Common myeloid progenitor, CD34-positive (primary cell): Measurements from ENCODE around the gene BTBD8.
"Not testable (repeated sequence)": the region's sequence is repeated elsewhere in the genome, so short reads cannot be mapped to it uniquely, and the experiment has no call there.

Source experiments
- CTCF ChIA-PET: fragments of 350-600 bp; sonication (Branson Sonifier 250); formaldehyde crosslinking; loops from one replicate; lab custom pipeline; 2021; ENCODE audit warnings: antibody characterized with exemption; lab: Charles Lee
- POLR2A ChIA-PET: fragments of 350-600 bp; sonication (Branson Sonifier 250); formaldehyde crosslinking; loops from one replicate; lab custom pipeline; 2021; ENCODE audit warnings: antibody characterized with exemption; lab: Charles Lee
- DNase-seq, 3 donors: peaks; one replicate each; pipeline versions ENCODE4 v3.0.0 to v3.0.0-alpha.2; 2013
- H3K27ac ChIP-seq, 2 experiments: 1 replicate in 1 of 2; 2 replicates in 1 of 2; pipeline ENCODE4 v1.7.0; 2013; ENCODE audit warnings: inconsistent platforms in 2 of 2, low read length in 2 of 2, mild to moderate bottlenecking in 2 of 2, low read depth in 1 of 2, moderate library complexity in 1 of 2; ENCODE audit not compliant: severe bottlenecking in 2 of 2, insufficient read depth in 1 of 2, poor library complexity in 1 of 2
- H3K27me3 ChIP-seq, 5 experiments: replicated peaks in 2 of 5; 1 replicate in 3 of 5; 2 replicates in 2 of 5; pipeline versions ENCODE4 v1.6.1 to v1.7.0; 2013; ENCODE audit warnings: low read length in 4 of 5, mild to moderate bottlenecking in 2 of 5, moderate library complexity in 2 of 5, inconsistent platforms in 1 of 5; ENCODE audit not compliant: insufficient read depth in 5 of 5, control insufficient read depth in 4 of 5
- H3K36me3 ChIP-seq, 4 experiments: 1 replicate in 2 of 4; 2 replicates in 2 of 4; pipeline versions ENCODE4 v1.6.1 to v1.7.0; 2013; ENCODE audit warnings: low read length in 3 of 4, control low read depth in 1 of 4, mild to moderate bottlenecking in 1 of 4; ENCODE audit not compliant: control insufficient read depth in 4 of 4, insufficient read depth in 4 of 4
- H3K4me1 ChIP-seq, 4 experiments: 1 replicate in 3 of 4; 2 replicates in 1 of 4; pipeline versions ENCODE4 v1.6.1 to v1.7.1; 2013; ENCODE audit warnings: low read length in 3 of 4, mild to moderate bottlenecking in 3 of 4, control low read depth in 1 of 4, inconsistent platforms in 1 of 4, moderate library complexity in 1 of 4; ENCODE audit not compliant: control insufficient read depth in 4 of 4, insufficient read depth in 4 of 4; ENCODE audit errors: control extremely low read depth in 1 of 4
- H3K4me3 ChIP-seq, 7 experiments: 1 replicate in 4 of 7; 2 replicates in 3 of 7; pipeline versions ENCODE4 v1.5.1 to v1.7.0; 2013; ENCODE audit warnings: mild to moderate bottlenecking in 7 of 7, low read length in 6 of 7, moderate library complexity in 6 of 7, inconsistent platforms in 2 of 7, low read depth in 2 of 7, control low read depth in 1 of 7; ENCODE audit not compliant: insufficient read depth in 4 of 7, control insufficient read depth in 1 of 7; ENCODE audit errors: extremely low read depth in 1 of 7
- H3K9me3 ChIP-seq, 5 experiments: 1 replicate in 4 of 5; 2 replicates in 1 of 5; pipeline versions ENCODE4 v1.6.1 to v1.7.1; 2013; ENCODE audit warnings: low read length in 4 of 5, mild to moderate bottlenecking in 2 of 5, inconsistent platforms in 1 of 5, low read depth in 1 of 5, moderate library complexity in 1 of 5; ENCODE audit not compliant: control insufficient read depth in 4 of 5, insufficient read depth in 2 of 5; ENCODE audit errors: control extremely low read depth in 1 of 5
- WGBS: methylation state at CpG from one replicate; pipeline ENCODE4 v1.1.5; 2013; ENCODE audit not compliant: insufficient coverage; 5-methylcytosine and 5-hydroxymethylcytosine counted together

Gene BTBD8

GRCh38 chr1:92075311-92075710 lies 4.8 kb upstream of the BTBD8 start, which contains the start of gene SETSIP:
Gene SETSIP, minus strand, starts transcription at chr1:92075411. Its CDS starts 0 bp downstream, at chr1:92075411.
- DNase-seq, result no peak
- CTCF ChIA-PET, result no interaction called here
- Histone ChIP-seq H3K9me3 (no peaks in the 10 kb centered on the region), H3K4me1 (peaks cover 0 to 5% (median 2%) of the 10 kb centered on the region in 4 experiments), H3K27ac (no peak within 1 kb of the TSS), H3K36me3 (no peaks in the 10 kb centered on the region), H3K27me3 (no peaks in the 10 kb centered on the region), H3K4me3 (no peak within 1 kb of the TSS)
- 100% methylated on average over 1 of the region's 3 CpGs for WGBS
- POLR2A ChIA-PET, result no interaction called here

- CTCF ChIA-PET, result no interaction called here
- Histone ChIP-seq H3K36me3 (no peaks in the 10 kb centered on the region), H3K4me3 (no peak overlapping the region), H3K4me1 (peaks cover 0 to 12% (median 6%) of the 10 kb centered on the region in 4 experiments), H3K9me3 (no peaks in the 10 kb centered on the region), H3K27ac (no peak overlapping the region), H3K27me3 (no peaks in the 10 kb centered on the region)
- POLR2A ChIA-PET, result no interaction called here
- 100% methylated on average over 2 of the region's 5 CpGs for WGBS
- DNase-seq, result no peak
Measured at GRCh38 chr1:92076363-92076762, 3.8 kb upstream of the BTBD8 start.

- H3K36me3 ChIP-seq, H3K4me3 ChIP-seq, H3K27ac ChIP-seq, H3K27me3 ChIP-seq, DNase-seq, POLR2A ChIA-PET, H3K9me3 ChIP-seq: not testable (repeated sequence)
- H3K4me1 ChIP-seq, result peaks cover 0 to 12% (median 6%) of the 10 kb centered on the region in 4 experiments
- WGBS, result 97% methylated on average over 8 of the region's 8 CpGs
- CTCF ChIA-PET, result interaction anchor here (0.9 kb wide), 1 partner anchor 16 kb away, joined by 4 read pairs; no protein-coding TSS in a partner anchor
Measured at GRCh38 chr1:92078077-92078476, 2.1 kb upstream of the BTBD8 start.

DNA sequence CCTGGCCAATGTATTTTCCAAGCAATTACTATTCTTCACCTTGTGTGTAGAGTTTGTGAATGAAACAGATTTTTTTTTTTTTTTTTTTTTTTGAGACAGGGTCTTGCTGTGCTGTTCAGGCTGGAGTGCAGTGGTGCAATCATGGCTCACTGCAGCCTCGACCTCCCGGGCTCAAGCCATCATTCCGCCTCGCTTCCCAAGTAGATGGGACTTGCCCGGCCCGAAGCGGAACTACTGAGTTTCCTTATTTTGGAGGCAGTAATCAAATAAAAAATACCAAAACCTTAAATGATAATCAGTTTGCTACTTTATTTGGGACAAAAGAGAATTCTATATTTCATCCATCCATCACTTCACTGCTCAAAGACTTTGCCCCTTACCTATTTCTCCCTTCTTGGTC lies 704 bp upstream of the BTBD8 start:
- CTCF ChIA-PET, result no interaction called here
- Histone ChIP-seq H3K27me3 (no peaks in the 10 kb centered on the region), H3K9me3 (peaks cover 0 to 1% (median under 1%) of the 10 kb centered on the region in 5 experiments), H3K4me1 (peaks cover 0 to 12% (median 6%) of the 10 kb centered on the region in 4 experiments), H3K27ac (no peak overlapping the region), H3K4me3 (peak overlapping the region in 4 of 7 experiments; percentile 67 to 96 (median 90)), H3K36me3 (no peaks in the 10 kb centered on the region)
- no peak for DNase-seq
- WGBS, result 93% methylated on average over 4 of the region's 7 CpGs
- POLR2A ChIA-PET, result no interaction called here

DNA sequence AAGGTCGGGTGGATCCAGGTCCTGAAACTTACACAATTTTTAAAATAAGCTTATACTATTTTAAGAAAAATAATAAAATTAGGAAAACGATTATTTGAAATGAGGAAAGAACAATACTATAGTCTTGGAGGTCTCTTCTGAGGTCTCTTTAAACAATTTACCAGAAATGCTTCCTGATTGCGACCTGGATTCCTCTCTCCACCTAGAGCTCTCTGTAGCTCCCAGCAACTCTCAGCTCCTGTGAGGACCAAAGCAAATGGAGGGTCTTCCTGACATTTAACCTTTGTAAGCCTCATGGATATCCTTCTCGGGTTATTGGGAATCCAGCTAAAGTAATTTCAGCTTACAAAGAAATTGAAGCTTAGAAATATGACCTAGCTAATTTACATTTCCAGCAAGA lies 886 bp downstream of the BTBD8 start:
- H3K4me1 ChIP-seq, result peaks cover 0 to 12% (median 6%) of the 10 kb centered on the region in 4 experiments
- CTCF ChIA-PET, result interaction anchor here (0.6 to 1.5 kb wide), 8 partner anchors 15 to 651 kb away, joined by 3 to 6 read pairs (median 4); no protein-coding TSS in a partner anchor
- H3K9me3 ChIP-seq, result peaks cover 0 to 14% (median 10%) of the 10 kb centered on the region in 5 experiments
- H3K27ac ChIP-seq, result peak overlapping the region; percentile 46 to 81
- no peaks in the 10 kb centered on the region for H3K27me3 ChIP-seq
- 60% methylated on average over 2 of the region's 4 CpGs for WGBS
- DNase-seq, result peak in 1 of 3 donors; percentile 3
- peak overlapping the region in 6 of 7 experiments; percentile 67 to 96 (median 90) for H3K4me3 ChIP-seq
- H3K36me3 ChIP-seq, result peaks cover 0 to 4% (median 0%) of the 10 kb centered on the region in 4 experiments
- POLR2A ChIA-PET, result interaction anchor here (0.9 kb wide), 1 partner anchor 404 kb away, joined by 3 read pairs; no protein-coding TSS in a partner anchor

- POLR2A ChIA-PET, result no interaction called here
- CTCF ChIA-PET, result no interaction called here
- H3K36me3 ChIP-seq, result peaks cover 0 to 16% (median 1%) of the 10 kb centered on the region in 4 experiments
- no peaks in the 10 kb centered on the region for H3K27me3 ChIP-seq
- no peak for DNase-seq
- peaks cover 0 to 31% (median 18%) of the 10 kb centered on the region in 5 experiments for H3K9me3 ChIP-seq
- 100% methylated on average over 1 of the region's 1 CpG for WGBS
- no peak overlapping the region for H3K4me3 ChIP-seq
- no peak overlapping the region for H3K27ac ChIP-seq
- peaks cover 0 to 12% (median 5%) of the 10 kb centered on the region in 4 experiments for H3K4me1 ChIP-seq
Measured at GRCh38 chr1:92084651-92085050, 4.5 kb downstream of the BTBD8 start.

DNA sequence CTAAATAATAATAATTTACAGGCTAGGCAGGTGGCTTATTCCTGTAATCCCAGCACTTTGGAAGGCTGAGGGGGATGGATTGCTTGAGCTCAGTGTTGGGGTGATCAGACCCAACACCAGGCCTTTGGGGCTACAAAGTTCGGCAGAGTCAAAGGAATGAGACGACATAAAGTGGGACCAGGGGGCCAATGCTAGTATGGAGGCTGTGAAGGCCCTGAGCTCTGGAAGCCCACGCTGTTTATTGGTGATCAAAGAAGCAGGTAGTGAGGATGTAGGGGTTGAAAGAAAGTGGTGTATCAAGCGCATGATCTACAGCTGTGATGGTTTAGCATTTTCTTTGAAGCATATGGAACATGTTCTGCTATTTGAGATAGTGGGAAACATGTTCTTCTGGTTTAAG lies 5.6 kb downstream of the BTBD8 start:
- CTCF ChIA-PET, result no interaction called here
- POLR2A ChIA-PET, result no interaction called here
- H3K27ac ChIP-seq, result no peak overlapping the region

More for the DNA sequence above, 5.6 kb downstream of the BTBD8 start:
- peaks cover 0 to 31% (median 18%) of the 10 kb centered on the region in 5 experiments for H3K9me3 ChIP-seq
- H3K4me3 ChIP-seq, result no peak overlapping the region
- 97% methylated on average over 4 of the region's 4 CpGs for WGBS
- peaks cover 0 to 6% (median 3%) of the 10 kb centered on the region in 4 experiments for H3K4me1 ChIP-seq
- peaks cover 0 to 23% (median 3%) of the 10 kb centered on the region in 4 experiments for H3K36me3 ChIP-seq
- DNase-seq, result peak in 2 of 3 donors; percentile 19 to 51
- no peaks in the 10 kb centered on the region for H3K27me3 ChIP-seq
